Tibial artery (tissue), 4 donors: ENCODE measurements around the gene ERC1.

Experiments
- DNase-seq, 2 donors: peaks; one replicate each; pipeline ENCODE4 v3.0.0-alpha.2; 2019
- H3K27ac ChIP-seq, 2 donors: fragments of 200-600 bp; sonication (generic) in 1 of 2; 1 replicate in 1 of 2; 2 replicates in 1 of 2; pipeline ENCODE4 v1.5.1; 2018 to 2019; ENCODE audit warnings: mild to moderate bottlenecking in 1 of 2
- H3K27me3 ChIP-seq, 2 donors: fragments of 200-600 bp; sonication (generic) in 1 of 2; one replicate each; pipeline versions ENCODE4 v1.5.1 to v1.6.0; 2016 to 2019
- H3K36me3 ChIP-seq, 3 donors: fragments of 200-600 bp; sonication (generic) in 2 of 3; one replicate each; pipeline ENCODE4 v1.5.1; 2016 to 2019; ENCODE audit warnings: mild to moderate bottlenecking in 2 of 3
- H3K4me1 ChIP-seq, 4 donors: fragments of 200-600 bp; sonication (generic) in 2 of 4; 1 replicate in 3 of 4; 2 replicates in 1 of 4; pipeline ENCODE4 v1.5.1; 2016 to 2019
- H3K4me3 ChIP-seq, 2 donors: fragments of 200-600 bp; sonication (generic) in 1 of 2; 1 replicate in 1 of 2; 2 replicates in 1 of 2; pipeline ENCODE4 v1.5.1; 2018 to 2019; ENCODE audit warnings: mild to moderate bottlenecking in 2 of 2
- H3K9me3 ChIP-seq, 3 donors: fragments of 200-600 bp; sonication (generic) in 1 of 3; one replicate each; pipeline ENCODE4 v1.5.1; 2016 to 2019
- intact Hi-C: fragments of 100-400 bp; cut with DNase I; formaldehyde crosslinking; loops from one replicate; pipeline ENCODE4 v1.15.0; 2023; ENCODE audit warnings: low total_unique reads
- TF ChIP-seq, protein P1 (sequence below), 2 experiments: fragments of 200-600 bp in 1 of 2; fragments of 450-650 bp in 1 of 2; IDR thresholded peaks; one replicate each; pipeline ENCODE4 v1.5.1; 2017 to 2019; ENCODE audit warnings: antibody characterized with exemption in 2 of 2, mild to moderate bottlenecking in 1 of 2, moderate library complexity in 1 of 2

ERC1 gene

DNA sequence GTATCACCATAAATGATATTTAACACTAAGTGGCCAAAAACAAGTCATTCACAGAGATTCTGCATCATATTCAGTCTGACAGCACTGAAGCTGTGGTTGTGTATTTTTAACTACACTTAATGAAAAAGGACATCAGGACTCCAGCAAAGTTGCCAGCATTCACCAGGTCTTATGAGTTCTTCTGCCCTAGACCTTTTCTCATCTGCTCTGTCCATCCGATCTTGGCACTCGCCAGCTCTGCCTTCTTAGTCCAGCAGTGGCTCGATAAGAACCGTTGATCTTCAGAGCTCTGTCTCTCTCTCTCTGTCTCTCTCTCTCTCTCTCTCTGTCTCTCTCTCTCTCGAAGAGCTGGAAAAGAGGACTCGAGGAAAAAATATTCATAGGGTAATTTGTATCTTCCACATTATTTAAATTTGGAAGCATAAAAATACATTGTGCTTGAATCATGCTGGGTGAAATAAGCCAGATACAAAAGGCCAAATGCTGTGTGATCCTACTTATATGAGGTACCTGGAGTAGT, 371.2 kb downstream of the ERC1 start:
- Histone ChIP-seq H3K27ac (no peak overlapping the region), H3K27me3 (no peaks in the 10 kb centered on the region), H3K36me3 (peaks cover 0 to 7% (median 0%) of the 10 kb centered on the region in 3 donors), H3K9me3 (no peaks in the 10 kb centered on the region), H3K4me1 (peaks cover 0 to under 1% (median 0%) of the 10 kb centered on the region in 4 donors), H3K4me3 (no peak overlapping the region)
- no peak for DNase-seq
- TF ChIP-seq, protein P1, sequence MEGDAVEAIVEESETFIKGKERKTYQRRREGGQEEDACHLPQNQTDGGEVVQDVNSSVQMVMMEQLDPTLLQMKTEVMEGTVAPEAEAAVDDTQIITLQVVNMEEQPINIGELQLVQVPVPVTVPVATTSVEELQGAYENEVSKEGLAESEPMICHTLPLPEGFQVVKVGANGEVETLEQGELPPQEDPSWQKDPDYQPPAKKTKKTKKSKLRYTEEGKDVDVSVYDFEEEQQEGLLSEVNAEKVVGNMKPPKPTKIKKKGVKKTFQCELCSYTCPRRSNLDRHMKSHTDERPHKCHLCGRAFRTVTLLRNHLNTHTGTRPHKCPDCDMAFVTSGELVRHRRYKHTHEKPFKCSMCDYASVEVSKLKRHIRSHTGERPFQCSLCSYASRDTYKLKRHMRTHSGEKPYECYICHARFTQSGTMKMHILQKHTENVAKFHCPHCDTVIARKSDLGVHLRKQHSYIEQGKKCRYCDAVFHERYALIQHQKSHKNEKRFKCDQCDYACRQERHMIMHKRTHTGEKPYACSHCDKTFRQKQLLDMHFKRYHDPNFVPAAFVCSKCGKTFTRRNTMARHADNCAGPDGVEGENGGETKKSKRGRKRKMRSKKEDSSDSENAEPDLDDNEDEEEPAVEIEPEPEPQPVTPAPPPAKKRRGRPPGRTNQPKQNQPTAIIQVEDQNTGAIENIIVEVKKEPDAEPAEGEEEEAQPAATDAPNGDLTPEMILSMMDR (IDR thresholded peaks at IDR 0.05), result no peak
- intact Hi-C loops, result no loop called here

DNA sequence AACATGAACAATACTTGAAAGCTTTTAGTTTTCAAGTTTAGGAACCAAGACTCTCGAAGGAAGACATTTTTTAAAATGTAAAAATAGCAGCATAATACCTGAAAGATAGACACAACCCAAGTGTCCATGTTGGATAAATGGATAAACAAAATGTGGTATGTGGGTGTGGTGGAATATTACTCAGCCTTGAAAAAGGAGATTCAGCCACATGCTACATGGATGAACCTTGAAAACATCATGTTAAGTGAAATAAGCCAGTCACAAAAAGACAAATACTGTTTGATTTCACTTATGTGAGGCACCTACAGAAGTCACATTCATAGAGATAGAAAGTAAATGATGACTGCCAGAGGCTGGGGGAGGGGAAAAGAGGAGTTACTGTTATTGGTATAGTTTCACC, 374.7 kb downstream of the ERC1 start:
- no peaks in the 10 kb centered on the region for H3K4me1 ChIP-seq
- intact Hi-C loops, result no loop called here
- H3K27me3 ChIP-seq, result no peaks in the 10 kb centered on the region
- H3K9me3 ChIP-seq, result no peaks in the 10 kb centered on the region
- DNase-seq, result no peak
- H3K4me3 ChIP-seq, result no peak overlapping the region
- no peak overlapping the region for H3K27ac ChIP-seq
- TF ChIP-seq, protein P1 (IDR thresholded peaks at IDR 0.05), result no peak
- H3K36me3 ChIP-seq, result peaks cover 0 to 7% (median 0%) of the 10 kb centered on the region in 3 donors

DNA sequence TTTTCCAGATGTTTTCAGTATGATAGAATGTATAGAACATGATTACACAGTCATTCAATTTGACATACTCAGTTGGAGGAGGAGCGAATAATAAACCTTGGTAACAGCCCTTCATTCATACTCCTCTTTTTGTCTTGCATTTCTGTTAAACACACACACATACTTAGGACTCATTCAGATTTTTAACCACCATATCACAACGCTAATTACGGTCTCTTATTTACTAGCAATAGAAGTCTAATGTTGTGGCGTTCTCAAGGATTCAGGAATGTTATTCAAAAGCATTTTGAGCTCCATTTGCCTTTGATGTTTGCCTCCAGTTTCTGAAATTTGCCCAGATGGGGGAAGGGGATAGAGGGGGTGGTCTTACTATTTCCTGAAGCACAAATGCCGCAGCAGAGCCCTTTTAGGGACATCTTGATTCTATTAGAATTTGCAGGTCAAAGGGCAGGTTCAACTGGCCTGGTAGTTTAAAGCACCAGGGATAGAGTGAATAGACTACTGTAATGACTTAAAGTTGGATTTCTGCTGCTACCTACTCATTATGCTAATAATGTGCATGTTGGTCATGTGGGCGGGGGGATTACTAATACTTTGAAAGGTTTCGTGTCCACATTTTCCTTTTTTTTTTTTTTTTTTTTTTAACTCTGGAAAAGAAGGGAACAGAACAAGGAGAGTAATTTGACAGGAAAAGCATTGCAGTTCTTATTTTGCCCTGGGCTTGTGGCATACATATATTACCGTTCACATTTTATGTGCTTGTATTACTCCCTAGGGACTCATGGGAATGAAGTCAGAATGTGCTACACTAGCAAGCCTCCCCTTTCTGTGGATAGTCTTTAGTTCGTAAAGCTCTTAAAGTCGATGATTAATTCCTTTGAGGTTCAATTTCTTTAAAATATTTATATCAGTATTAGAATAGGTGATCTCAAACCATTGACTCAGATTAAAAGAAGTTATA, 376.6 kb downstream of the ERC1 start:
- Histone ChIP-seq H3K9me3 (no peaks in the 10 kb centered on the region), H3K4me1 (no peaks in the 10 kb centered on the region), H3K4me3 (no peak overlapping the region), H3K27ac (no peak overlapping the region), H3K27me3 (no peaks in the 10 kb centered on the region), H3K36me3 (peaks cover 0 to 7% (median 7%) of the 10 kb centered on the region in 3 donors)
- intact Hi-C loops, result no loop called here
- TF ChIP-seq, protein P1 (IDR thresholded peaks at IDR 0.05), result no peak
- DNase-seq, result no peak

DNA sequence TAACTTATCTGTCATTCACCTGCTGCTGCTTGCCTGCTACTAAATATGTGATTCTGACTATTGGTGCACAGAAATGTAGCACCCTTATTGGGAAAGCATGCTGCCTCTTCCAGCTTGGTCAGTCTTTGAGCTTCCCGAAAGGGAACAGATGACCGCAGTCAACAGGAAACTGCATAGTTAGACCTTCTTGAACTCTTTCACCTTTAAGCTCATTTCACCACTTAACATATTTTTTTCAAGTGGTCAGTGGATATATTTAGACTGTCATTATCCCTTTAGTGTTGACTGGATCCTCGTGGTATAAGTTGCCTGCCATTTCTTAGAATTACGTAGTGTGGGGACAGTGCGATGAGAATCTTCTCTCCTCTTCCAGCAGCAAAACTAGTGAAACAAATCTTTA, 378.4 kb downstream of the ERC1 start:
- Histone ChIP-seq H3K27me3 (no peaks in the 10 kb centered on the region), H3K9me3 (no peaks in the 10 kb centered on the region), H3K4me1 (no peaks in the 10 kb centered on the region), H3K4me3 (no peak overlapping the region), H3K27ac (no peak overlapping the region), H3K36me3 (peaks cover 6 to 7% (median 7%) of the 10 kb centered on the region in 3 donors)
- no peak for DNase-seq
- TF ChIP-seq, protein P1 (IDR thresholded peaks at IDR 0.05), result no peak
- intact Hi-C loops, result no loop called here

DNA sequence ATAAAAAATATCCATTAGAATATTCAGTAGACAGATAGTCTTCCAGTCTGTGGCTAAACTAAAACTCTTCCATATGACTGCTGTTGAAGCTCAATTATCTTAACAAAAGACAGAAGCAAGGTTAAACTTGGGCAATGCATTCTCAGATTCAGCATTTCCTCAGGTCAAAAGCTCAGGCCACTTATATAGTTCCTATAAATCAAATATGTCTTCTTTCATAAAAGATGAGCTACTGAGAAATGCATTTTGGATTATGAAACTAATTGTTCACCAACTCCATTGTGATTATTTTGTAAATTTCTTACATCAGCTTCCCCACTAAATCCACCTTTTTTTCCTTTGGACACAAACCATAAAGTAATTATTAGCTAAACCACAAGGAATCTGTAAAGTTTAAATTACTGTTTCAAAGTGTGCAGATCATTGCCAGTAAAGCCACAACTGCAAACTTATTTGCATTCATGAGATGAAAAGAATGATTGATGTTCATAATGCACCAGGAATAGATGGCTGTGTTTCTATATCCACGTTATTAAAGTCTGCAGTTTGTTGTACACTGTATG, 379.0 kb downstream of the ERC1 start:
- H3K9me3 ChIP-seq, result no peaks in the 10 kb centered on the region
- H3K27ac ChIP-seq, result no peak overlapping the region
- no peaks in the 10 kb centered on the region for H3K4me1 ChIP-seq
- H3K27me3 ChIP-seq, result no peaks in the 10 kb centered on the region
- no peak for DNase-seq
- H3K36me3 ChIP-seq, result peaks cover 6 to 10% (median 7%) of the 10 kb centered on the region in 3 donors
- intact Hi-C loops, result no loop called here
- H3K4me3 ChIP-seq, result no peak overlapping the region
- TF ChIP-seq, protein P1 (IDR thresholded peaks at IDR 0.05), result no peak
